Ishikawa (cell line): ENCODE results near the gene P2RY14.

Source experiments
- CEBPB ChIP-seq: IDR thresholded peaks from 2 replicates; pipeline ENCODE4 v1.6.1; 2012
- CREB1 ChIP-seq: IDR thresholded peaks from 2 replicates; pipeline ENCODE4 v1.6.1; 2012; ENCODE audit warnings: low read depth
- EGR1 ChIP-seq: IDR thresholded peaks from 2 replicates; pipeline ENCODE4 v1.6.1; 2012
- EP300 ChIP-seq: IDR thresholded peaks from 2 replicates; pipeline ENCODE4 v1.6.1; 2012; ENCODE audit warnings: borderline replicate concordance
- FOXM1 ChIP-seq: IDR thresholded peaks from 2 replicates; pipeline ENCODE4 v1.6.1; 2012; ENCODE audit warnings: low read depth, borderline replicate concordance
- NFIC ChIP-seq: IDR thresholded peaks from 2 replicates; pipeline ENCODE4 v1.6.1; 2012
- RAD21 ChIP-seq: IDR thresholded peaks from 2 replicates; pipeline ENCODE4 v1.6.1; 2012; ENCODE audit warnings: low read depth
- TAF1 ChIP-seq: IDR thresholded peaks from 2 replicates; pipeline ENCODE4 v1.6.1; 2012; ENCODE audit warnings: low read depth, mild to moderate bottlenecking
- TCF12 ChIP-seq: IDR thresholded peaks from 2 replicates; pipeline ENCODE4 v1.6.1; 2012; ENCODE audit warnings: low read depth
- TEAD4 ChIP-seq: IDR thresholded peaks from 2 replicates; pipeline ENCODE4 v1.6.1; 2012
- YY1 ChIP-seq: IDR thresholded peaks from 2 replicates; pipeline ENCODE4 v1.6.1; 2012; ENCODE audit warnings: low read depth
- ZBTB7A ChIP-seq: IDR thresholded peaks from 2 replicates; pipeline ENCODE4 v1.6.1; 2012; ENCODE audit warnings: low read depth
- TF ChIP-seq, protein P1 (sequence below): IDR thresholded peaks from 2 replicates; pipeline ENCODE4 v1.6.1; 2012
- TF ChIP-seq, protein P2 (sequence below): IDR thresholded peaks from 2 replicates; pipeline ENCODE4 v1.6.1; 2012; ENCODE audit warnings: low read depth, mild to moderate bottlenecking
- TF ChIP-seq, protein P3 (sequence below): IDR thresholded peaks from 2 replicates; pipeline ENCODE4 v1.6.1; 2012

Gene P2RY14

DNA sequence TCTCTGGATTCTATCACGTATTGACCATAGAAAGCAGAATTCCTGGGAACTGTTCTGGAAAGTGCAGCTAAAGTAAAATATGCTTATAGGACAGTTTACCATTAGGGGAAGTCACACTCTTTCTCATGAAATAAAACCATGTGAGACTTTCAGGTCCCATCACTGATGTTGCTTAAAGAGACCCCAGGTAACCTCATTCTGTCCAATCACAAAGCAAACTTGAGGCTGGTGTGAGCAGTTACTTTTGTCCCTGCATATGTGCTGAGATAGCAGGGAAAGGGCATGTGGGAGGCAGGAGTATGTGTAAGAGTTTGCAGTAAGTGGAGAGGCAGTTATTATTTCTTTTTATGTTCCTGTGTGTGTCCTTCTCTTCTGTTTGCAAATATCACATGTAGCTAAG is 22.2 kb upstream of the P2RY14 start:
- TF ChIP-seq TCF12 (no peak), EP300 (no peak), YY1 (no peak), CEBPB (no peak), TEAD4 (no peak), CREB1 (no peak), ZBTB7A (no peak), NFIC (no peak), TAF1 (no peak)
- TF ChIP-seq, protein P1, sequence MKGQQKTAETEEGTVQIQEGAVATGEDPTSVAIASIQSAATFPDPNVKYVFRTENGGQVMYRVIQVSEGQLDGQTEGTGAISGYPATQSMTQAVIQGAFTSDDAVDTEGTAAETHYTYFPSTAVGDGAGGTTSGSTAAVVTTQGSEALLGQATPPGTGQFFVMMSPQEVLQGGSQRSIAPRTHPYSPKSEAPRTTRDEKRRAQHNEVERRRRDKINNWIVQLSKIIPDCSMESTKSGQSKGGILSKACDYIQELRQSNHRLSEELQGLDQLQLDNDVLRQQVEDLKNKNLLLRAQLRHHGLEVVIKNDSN = no peak
- TF ChIP-seq, protein P2, sequence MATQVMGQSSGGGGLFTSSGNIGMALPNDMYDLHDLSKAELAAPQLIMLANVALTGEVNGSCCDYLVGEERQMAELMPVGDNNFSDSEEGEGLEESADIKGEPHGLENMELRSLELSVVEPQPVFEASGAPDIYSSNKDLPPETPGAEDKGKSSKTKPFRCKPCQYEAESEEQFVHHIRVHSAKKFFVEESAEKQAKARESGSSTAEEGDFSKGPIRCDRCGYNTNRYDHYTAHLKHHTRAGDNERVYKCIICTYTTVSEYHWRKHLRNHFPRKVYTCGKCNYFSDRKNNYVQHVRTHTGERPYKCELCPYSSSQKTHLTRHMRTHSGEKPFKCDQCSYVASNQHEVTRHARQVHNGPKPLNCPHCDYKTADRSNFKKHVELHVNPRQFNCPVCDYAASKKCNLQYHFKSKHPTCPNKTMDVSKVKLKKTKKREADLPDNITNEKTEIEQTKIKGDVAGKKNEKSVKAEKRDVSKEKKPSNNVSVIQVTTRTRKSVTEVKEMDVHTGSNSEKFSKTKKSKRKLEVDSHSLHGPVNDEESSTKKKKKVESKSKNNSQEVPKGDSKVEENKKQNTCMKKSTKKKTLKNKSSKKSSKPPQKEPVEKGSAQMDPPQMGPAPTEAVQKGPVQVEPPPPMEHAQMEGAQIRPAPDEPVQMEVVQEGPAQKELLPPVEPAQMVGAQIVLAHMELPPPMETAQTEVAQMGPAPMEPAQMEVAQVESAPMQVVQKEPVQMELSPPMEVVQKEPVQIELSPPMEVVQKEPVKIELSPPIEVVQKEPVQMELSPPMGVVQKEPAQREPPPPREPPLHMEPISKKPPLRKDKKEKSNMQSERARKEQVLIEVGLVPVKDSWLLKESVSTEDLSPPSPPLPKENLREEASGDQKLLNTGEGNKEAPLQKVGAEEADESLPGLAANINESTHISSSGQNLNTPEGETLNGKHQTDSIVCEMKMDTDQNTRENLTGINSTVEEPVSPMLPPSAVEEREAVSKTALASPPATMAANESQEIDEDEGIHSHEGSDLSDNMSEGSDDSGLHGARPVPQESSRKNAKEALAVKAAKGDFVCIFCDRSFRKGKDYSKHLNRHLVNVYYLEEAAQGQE = no peak

DNA sequence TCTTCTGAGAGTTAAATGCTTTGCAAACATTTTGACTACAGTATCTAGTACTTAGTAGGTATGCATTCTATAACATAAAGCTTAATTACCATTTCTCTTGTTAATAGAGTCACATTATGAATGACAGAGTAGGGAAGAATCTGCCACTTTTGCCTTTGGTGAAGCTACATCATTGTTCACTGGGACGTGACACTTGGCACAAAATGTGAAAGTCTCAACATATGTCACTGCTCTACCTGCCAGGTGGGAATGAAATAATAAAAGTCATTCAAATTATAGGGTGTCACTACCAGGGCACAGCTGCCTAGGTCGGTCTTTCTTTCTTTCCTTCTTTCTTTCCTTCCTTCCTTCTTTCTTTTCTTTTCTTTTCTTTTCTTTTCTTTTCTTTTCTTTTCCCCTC is 20.7 kb upstream of the P2RY14 start:
- TF ChIP-seq EP300 = no peak
- TF ChIP-seq TAF1 = no peak

DNA sequence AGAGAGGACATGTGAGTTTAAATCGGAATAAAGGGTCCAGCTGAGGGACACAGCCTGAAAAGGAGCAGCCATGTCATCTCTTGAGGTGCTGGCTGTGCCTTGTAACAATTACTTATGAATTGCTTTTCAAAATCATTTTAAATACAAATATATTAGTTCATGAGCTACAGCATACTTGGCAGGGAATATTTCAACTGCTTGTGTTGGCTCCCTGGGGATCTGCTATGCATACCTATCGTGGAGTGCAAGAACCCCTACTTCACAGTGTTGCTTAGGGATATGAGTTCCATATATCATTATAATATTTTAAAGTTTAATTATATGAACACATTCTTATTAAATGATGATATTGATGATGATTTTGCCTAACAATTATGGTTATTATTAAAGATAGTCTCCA is 19.1 kb upstream of the P2RY14 start:
- TF ChIP-seq EGR1 (no peak), TAF1 (no peak), NFIC (no peak), TEAD4 (no peak), FOXM1 (no peak), TCF12 (no peak)

DNA sequence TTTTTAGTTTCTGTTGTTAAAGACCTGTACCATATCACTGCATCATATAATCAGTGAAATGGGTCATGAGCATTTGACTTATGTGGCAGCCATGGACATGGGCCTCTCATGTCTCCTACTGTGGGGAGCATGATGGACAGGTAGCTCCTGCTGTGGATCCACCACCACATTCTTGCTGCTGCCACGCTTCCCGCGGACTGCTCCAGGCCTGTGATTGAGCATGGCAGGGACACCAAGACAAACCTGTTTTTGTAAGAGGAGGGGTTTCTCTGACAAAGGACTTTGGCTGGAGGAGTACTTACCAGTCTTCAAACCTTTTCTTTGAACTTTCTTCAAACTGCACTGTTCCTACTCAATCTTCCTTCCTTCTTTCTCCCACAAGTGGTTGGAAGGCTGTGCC is 17.9 kb upstream of the P2RY14 start:
- no peak for TF ChIP-seq EGR1
- no peak for TF ChIP-seq TAF1
- TF ChIP-seq, protein P3, sequence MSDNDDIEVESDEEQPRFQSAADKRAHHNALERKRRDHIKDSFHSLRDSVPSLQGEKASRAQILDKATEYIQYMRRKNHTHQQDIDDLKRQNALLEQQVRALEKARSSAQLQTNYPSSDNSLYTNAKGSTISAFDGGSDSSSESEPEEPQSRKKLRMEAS = no peak
- TF ChIP-seq ZBTB7A = no peak
- TF ChIP-seq, protein P1 = no peak
- no peak for TF ChIP-seq CEBPB
- TF ChIP-seq, protein P2 = no peak
- TF ChIP-seq FOXM1 = no peak
- TF ChIP-seq RAD21 = no peak
- TF ChIP-seq TCF12 = no peak
- TF ChIP-seq NFIC = no peak
- no peak for TF ChIP-seq TEAD4
- no peak for TF ChIP-seq CREB1
- no peak for TF ChIP-seq YY1
- no peak for TF ChIP-seq EP300

DNA sequence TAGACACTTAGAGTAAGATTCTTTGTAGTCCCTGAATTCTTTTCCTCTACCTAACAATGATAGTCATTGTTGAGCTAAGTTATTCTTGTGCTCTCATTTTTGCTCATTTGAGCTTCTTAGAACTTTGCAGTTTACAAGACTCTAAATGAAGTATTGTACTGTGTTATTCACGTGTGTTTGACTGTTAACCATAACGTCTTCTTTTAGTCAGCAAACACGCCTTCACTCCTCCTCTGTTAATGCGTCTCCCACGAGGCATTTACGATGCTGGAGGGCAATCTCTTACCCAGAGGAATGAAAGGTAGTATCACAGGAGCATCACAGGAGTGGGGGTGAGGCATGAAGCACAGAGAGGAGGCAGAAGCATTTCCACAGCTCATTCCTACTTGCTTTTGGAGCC is 14.8 kb upstream of the P2RY14 start:
- TF ChIP-seq, protein P3 = no peak
- no peak for TF ChIP-seq ZBTB7A
- TF ChIP-seq TCF12 = no peak
- TF ChIP-seq TAF1 = no peak
- TF ChIP-seq RAD21 = no peak
- TF ChIP-seq CEBPB = no peak
- TF ChIP-seq NFIC = no peak
- no peak for TF ChIP-seq EP300
- no peak for TF ChIP-seq TEAD4
- no peak for TF ChIP-seq CREB1
- TF ChIP-seq YY1 = no peak
- no peak for TF ChIP-seq EGR1
- TF ChIP-seq, protein P2 = no peak
- TF ChIP-seq, protein P1 = no peak
- no peak for TF ChIP-seq FOXM1
